GM12878 (cell line): Measurements from ENCODE around the gene CNRIP1.

ENCODE experiments used
- ATF7 ChIP-seq: fragments of 450-650 bp; IDR thresholded peaks from 2 replicates; pipeline ENCODE4 v1.6.1; 2016; ENCODE audit warnings: low read depth, mild to moderate bottlenecking
- CBX3 ChIP-seq: fragments of 200-600 bp; sonication (generic); IDR thresholded peaks from 2 replicates; pipeline ENCODE4 v1.6.1; 2016; ENCODE audit warnings: low read depth, borderline replicate concordance
- ESRRA ChIP-seq: IDR thresholded peaks from 2 replicates; pipeline ENCODE4 v1.6.1; 2012; ENCODE audit warnings: mild to moderate bottlenecking, low read length, improper control_type of control experiment
- EZH2 ChIP-seq: IDR thresholded peaks from 2 replicates; pipeline ENCODE4 v1.6.1; 2012; ENCODE audit warnings: low read depth, mild to moderate bottlenecking, control low read depth, inconsistent platforms, low read length, borderline replicate concordance; ENCODE audit not compliant: control insufficient read depth
- POLR2A ChIP-seq: IDR thresholded peaks from 2 replicates; pipeline ENCODE4 v1.6.1; 2011; ENCODE audit warnings: low read depth, mild to moderate bottlenecking, low read length
- RBBP5 ChIP-seq: fragments of 200-600 bp; sonication (generic); conservative IDR thresholded peaks from 2 replicates; pipeline ENCODE4 v1.6.1; 2016
- RFX5 ChIP-seq: IDR thresholded peaks from 2 replicates; pipeline ENCODE4 v1.6.1; 2011; ENCODE audit warnings: low read depth, low read length, improper control_type of control experiment
- SIN3A ChIP-seq: IDR thresholded peaks from 2 replicates; pipeline ENCODE4 v1.6.1; 2012; ENCODE audit warnings: low read depth, low read length, improper control_type of control experiment
- TAF1 ChIP-seq: IDR thresholded peaks from 2 replicates; pipeline ENCODE4 v1.6.1; 2011; ENCODE audit warnings: mild to moderate bottlenecking, low read depth, low read length, borderline replicate concordance
- TBL1XR1 ChIP-seq: IDR thresholded peaks from 2 replicates; pipeline ENCODE4 v1.6.1; 2012; ENCODE audit warnings: low read depth, low read length, improper control_type of control experiment
- ZBED1 ChIP-seq: IDR thresholded peaks from 2 replicates; pipeline ENCODE4 v1.6.1; 2016; ENCODE audit warnings: borderline replicate concordance
- ZNF274 ChIP-seq: IDR thresholded peaks from one replicate; pipeline ENCODE4 v1.8.0; 2011; ENCODE audit not compliant: insufficient read length, insufficient read depth
- TF ChIP-seq, protein P1 (sequence below), 3 experiments: IDR thresholded peaks in 2 of 3; conservative IDR thresholded peaks in 1 of 3; 2 replicates each; pipeline ENCODE4 v1.5.1; 2011; ENCODE audit warnings: low read depth in 3 of 3, low read length in 3 of 3, mild to moderate bottlenecking in 3 of 3, control low read depth in 2 of 3, moderate library complexity in 2 of 3, inconsistent platforms in 1 of 3, mixed read lengths in 1 of 3; ENCODE audit not compliant: control insufficient read depth in 2 of 3, insufficient read depth in 1 of 3; ENCODE audit errors: extremely low read depth in 1 of 3

DNA sequence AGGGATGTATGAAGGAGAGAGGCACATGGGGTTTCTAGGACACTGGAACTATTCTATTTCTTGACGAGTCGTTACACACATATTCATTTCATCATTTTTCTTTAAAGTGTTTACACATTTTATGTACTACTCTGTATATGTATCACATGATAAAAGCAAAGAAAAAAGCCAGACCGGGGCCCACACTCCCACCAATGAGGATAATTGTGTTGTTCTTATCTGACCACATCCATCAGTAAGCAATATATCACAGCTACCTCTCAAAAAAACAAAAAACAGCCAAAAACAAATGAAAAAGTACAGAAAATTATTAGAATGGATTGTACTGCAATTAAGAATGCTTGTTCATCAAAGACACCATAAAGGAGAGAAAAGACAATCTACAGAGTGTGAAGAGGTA lies 14.2 kb upstream of the CNRIP1 start:
- no peak for TF ChIP-seq ZBED1
- TF ChIP-seq, protein P1, sequence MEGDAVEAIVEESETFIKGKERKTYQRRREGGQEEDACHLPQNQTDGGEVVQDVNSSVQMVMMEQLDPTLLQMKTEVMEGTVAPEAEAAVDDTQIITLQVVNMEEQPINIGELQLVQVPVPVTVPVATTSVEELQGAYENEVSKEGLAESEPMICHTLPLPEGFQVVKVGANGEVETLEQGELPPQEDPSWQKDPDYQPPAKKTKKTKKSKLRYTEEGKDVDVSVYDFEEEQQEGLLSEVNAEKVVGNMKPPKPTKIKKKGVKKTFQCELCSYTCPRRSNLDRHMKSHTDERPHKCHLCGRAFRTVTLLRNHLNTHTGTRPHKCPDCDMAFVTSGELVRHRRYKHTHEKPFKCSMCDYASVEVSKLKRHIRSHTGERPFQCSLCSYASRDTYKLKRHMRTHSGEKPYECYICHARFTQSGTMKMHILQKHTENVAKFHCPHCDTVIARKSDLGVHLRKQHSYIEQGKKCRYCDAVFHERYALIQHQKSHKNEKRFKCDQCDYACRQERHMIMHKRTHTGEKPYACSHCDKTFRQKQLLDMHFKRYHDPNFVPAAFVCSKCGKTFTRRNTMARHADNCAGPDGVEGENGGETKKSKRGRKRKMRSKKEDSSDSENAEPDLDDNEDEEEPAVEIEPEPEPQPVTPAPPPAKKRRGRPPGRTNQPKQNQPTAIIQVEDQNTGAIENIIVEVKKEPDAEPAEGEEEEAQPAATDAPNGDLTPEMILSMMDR (IDR thresholded peaks at IDR 0.05 in 2 of 3, conservative IDR thresholded peaks at IDR 0.05 in 1 of 3; ENCODE audit: control insufficient read depth in 2 of 3, extremely low read depth in 1 of 3, insufficient read depth in 1 of 3, low read depth in 3 of 3, low read length in 3 of 3) = no peak
- TF ChIP-seq RBBP5 = no peak
- TF ChIP-seq TAF1 = no peak
- no peak for TF ChIP-seq ESRRA
- no peak for TF ChIP-seq ZNF274
- no peak for TF ChIP-seq EZH2
- no peak for TF ChIP-seq TBL1XR1
- no peak for TF ChIP-seq POLR2A
- no peak for TF ChIP-seq RFX5
- TF ChIP-seq CBX3 = no peak
- no peak for TF ChIP-seq SIN3A
- TF ChIP-seq ATF7 = no peak
